HG03571 (cell line): ENCODE results near the gene BMPR1A.

Experiments
- ATAC-seq: cut with Tn5 transposase; IDR thresholded peaks from one replicate; pipeline ENCODE4 v1.9.1; 2021; ENCODE audit not compliant: unreplicated experiment

Gene BMPR1A

DNA sequence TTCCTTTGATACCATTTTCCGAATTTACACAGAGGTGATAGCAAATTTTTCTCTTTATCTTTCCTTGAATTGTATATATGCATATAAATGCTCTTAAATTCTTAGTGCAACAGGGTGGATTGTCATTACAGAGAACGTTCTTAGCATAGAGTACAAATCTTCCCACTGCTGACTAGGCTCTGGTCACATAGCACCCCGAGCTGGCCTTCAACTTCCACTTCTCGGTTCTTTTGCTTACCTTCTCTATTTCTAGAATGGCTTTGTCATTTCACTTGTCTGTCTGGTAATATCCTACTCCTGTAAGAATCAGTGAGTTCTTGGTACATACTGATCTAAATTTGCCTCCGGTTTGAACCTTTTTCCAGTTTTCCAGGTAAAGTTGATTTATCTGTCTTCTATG, 225.3 kb downstream of the BMPR1A start:
- no peak for ATAC-seq
